OCI-LY7 (cell line): Measurements from ENCODE around the gene NSUN7.

ENCODE experiments used
- CTCF ChIP-seq: fragments of 200-600 bp; sonication (generic); conservative IDR thresholded peaks from 2 replicates; pipeline ENCODE4 v1.5.1; 2014; ENCODE audit warnings: mild to moderate bottlenecking, antibody characterized with exemption, low read length, moderate library complexity, mixed read lengths
- EZH2phosphoT487 ChIP-seq: fragments of 200-600 bp; sonication (generic); IDR thresholded peaks from 2 replicates; pipeline ENCODE4 v1.6.1; 2018; ENCODE audit warnings: low read depth, borderline replicate concordance, mild to moderate bottlenecking, mixed run types, antibody characterized with exemption, low read length, moderate library complexity, mixed read lengths

DNA sequence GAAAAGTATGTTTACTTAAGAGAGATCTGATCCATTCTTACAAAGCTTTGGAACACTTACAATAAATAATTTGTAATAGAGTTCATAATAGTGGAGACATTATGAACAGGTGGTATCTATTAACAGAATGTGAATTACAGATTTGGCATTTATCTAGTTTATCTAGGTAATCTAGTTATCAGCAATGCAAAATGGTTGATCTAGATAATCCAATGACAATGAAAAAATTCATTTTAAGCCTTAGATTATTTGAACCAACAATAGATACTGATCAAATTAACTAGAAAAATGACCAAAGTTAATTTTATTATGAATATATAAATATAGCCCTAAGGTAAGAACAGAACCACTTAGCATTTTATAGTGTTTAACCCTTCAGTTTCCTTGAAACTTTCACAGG is 10.4 kb upstream of the NSUN7 start:
- TF ChIP-seq CTCF (no peak), EZH2phosphoT487 (no peak)
